ENCODE data around the gene SNRPA1. TPM values are rescaled to one million over a fixed set of nuclear protein-coding genes. Genes with fewer than 3 reads are reported as not detected.

Gene SNRPA1
- total and polyA plus RNA-seq, 7 donors, result 26.0 to 76.3 (median 40.5) TPM

DNA sequence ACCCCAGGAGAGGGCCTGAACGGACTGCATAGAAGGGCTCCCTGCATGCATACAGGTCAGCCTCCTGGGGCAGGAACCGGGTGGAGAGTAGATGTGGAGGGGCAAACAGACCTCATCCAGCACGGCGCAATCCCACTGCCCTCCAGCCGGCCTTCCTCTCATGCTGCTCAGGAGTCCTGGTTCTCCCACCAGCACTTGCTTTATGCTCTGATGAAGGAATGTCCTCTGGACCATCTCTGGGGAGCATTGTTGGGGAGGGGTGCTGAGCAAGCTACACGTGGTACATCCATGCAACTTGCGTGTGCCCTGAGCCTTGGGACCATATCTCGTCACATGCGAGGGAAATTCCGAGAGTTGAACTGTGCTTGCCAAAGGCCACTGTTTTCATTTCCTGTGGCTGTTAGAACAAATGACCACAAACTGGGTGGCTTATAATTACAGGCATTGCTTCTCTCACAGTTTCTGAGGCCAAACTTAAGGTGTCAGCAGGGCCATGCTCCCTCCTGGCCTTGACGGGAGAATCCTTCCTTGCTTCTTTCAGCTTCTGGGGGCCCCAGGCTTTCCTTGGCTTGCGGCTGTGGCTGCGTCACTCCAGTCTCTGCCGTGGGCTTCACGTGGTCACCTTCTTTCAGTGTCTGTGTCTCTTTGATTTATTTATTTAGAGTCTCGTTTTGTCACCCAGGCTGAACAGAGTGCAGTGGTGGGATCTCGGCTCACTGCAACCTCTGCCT, 30.0 kb downstream of the SNRPA1 start:
- intact Hi-C loops (cut with DNase I), result no loop called here
- WGBS, 2 donors, result 85 to 87% methylated on average over 17 of the region's 17 CpGs
- DNase-seq, result no peak

DNA sequence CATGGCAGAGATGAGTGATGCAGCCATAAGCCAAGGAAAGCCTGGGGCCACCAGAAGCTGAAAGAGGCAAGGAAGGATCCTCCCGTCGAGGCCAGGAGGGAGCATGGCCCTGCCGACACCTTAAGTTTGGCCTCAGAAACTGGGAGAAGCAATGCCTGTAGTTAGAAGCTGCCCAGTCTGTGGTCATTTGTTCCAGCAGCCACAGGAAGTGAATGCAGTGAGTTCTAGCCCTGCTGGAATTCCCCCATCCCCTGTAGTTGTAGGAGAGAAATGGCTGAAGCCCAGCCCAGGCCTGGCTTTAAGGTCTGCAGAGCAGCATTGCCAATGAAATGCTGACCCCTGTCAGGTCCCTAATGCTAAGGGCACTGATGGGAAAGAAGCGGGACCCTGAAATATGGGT, 31.0 kb downstream of the SNRPA1 start:
- intact Hi-C loops (cut with DNase I), result no loop called here
- H3K36me3 ChIP-seq, result no peaks in the 10 kb centered on the region
- DNase-seq, result no peak

More for the DNA sequence above, 30.0 kb downstream of the SNRPA1 start:
- Histone ChIP-seq H3K4me3 (no peak overlapping the region), H3K4me1 (peaks cover 0 to 14% (median 5%) of the 10 kb centered on the region in 4 donors), H3K9me3 (no peaks in the 10 kb centered on the region), H3K27ac (no peak overlapping the region), H3K27me3 (no peaks in the 10 kb centered on the region), H3K36me3 (peaks cover 0 to 8% (median 0%) of the 10 kb centered on the region in 4 donors)
- TF ChIP-seq CTCF (IDR thresholded peaks at IDR 0.05) (no peak), POLR2AphosphoS5 (IDR thresholded peaks at IDR 0.05) (no peak), POLR2A (IDR thresholded peaks at IDR 0.05) (no peak), EP300 (IDR thresholded peaks at IDR 0.05) (no peak)

GRCh38 chr15:101262551-101262950, 32.5 kb downstream of the SNRPA1 start:
- H3K36me3 ChIP-seq, result no peaks in the 10 kb centered on the region
- intact Hi-C loops (cut with DNase I), result no loop called here
- DNase-seq, result no peak
- no peak overlapping the region for H3K27ac ChIP-seq
- H3K4me1 ChIP-seq, result peaks cover 0 to 7% (median 3%) of the 10 kb centered on the region in 4 donors
- no peak overlapping the region for H3K4me3 ChIP-seq
- WGBS, 2 donors, result 88 to 90% methylated on average over 4 of the region's 4 CpGs
- H3K9me3 ChIP-seq, result no peaks in the 10 kb centered on the region
- no peaks in the 10 kb centered on the region for H3K27me3 ChIP-seq
- TF ChIP-seq POLR2AphosphoS5 (IDR thresholded peaks at IDR 0.05) (no peak), CTCF (IDR thresholded peaks at IDR 0.05) (no peak), EP300 (IDR thresholded peaks at IDR 0.05) (no peak), POLR2A (IDR thresholded peaks at IDR 0.05) (no peak)

More for the DNA sequence above, 31.0 kb downstream of the SNRPA1 start:
- TF ChIP-seq CTCF (IDR thresholded peaks at IDR 0.05), result no peak
- no peak for TF ChIP-seq POLR2A (IDR thresholded peaks at IDR 0.05)
- TF ChIP-seq EP300 (IDR thresholded peaks at IDR 0.05), result no peak
- no peak for TF ChIP-seq POLR2AphosphoS5 (IDR thresholded peaks at IDR 0.05)
- Histone ChIP-seq H3K4me3 (no peak overlapping the region), H3K27me3 (no peaks in the 10 kb centered on the region), H3K9me3 (no peaks in the 10 kb centered on the region), H3K27ac (no peak overlapping the region), H3K4me1 (peaks cover 0 to 14% (median 5%) of the 10 kb centered on the region in 4 donors)
- 89 to 91% methylated on average over 4 of the region's 4 CpGs for WGBS, 2 donors

DNA sequence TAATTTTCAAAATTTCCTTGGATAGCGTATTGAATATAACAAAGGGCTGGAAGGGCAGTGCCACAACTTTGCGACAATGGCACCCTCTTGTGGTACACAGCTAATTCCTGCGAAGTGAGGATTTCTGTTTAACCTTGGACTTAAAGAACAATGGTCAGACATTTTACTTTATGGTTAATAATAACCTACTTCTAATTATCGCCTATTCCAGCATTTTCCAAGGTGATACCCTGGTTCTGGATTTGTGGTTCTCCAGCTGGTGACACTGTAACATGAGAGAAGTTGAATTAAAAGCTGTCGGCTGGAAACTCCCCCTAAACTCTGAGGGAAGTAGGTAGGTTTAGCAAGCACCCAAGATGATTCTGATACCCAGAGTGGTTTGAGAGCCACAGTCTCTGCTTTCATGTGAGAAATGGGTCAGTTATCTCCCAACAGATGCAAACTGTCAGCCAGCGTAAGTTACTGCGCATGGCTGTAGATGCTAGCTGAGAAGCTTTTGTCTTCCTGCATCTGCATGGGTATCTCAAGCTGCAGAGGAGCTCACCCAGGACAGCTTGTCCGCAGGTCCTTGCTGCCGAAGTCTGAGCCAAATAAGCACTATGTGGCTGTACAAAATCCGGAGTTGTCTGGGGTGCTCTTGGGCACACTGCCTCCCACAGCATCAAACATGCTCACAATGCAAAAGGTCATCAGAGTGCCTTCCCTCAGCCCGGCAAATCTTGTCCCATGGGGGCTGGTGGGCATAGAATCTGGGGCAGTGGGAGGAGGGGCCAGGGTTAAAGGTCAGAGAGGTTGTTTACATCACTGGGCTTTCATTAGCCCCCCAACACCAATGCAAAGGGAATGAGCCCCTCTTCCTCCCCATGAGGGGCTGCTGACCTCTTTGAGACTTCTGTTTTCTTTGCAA, 36.6 kb downstream of the SNRPA1 start:
- no peaks in the 10 kb centered on the region for H3K4me1 ChIP-seq
- H3K4me3 ChIP-seq, result no peak overlapping the region
- intact Hi-C loops (cut with DNase I), result loop anchor here (1.0 kb wide), 2 partner anchors 169 to 243 kb away; no protein-coding TSS in a partner anchor
- H3K27ac ChIP-seq, result no peak overlapping the region
- no peaks in the 10 kb centered on the region for H3K36me3 ChIP-seq
- peak; percentile 78 for DNase-seq
- peak; percentile 48 to 82 (median 77) for TF ChIP-seq CTCF (IDR thresholded peaks at IDR 0.05)
- no peak for TF ChIP-seq POLR2AphosphoS5 (IDR thresholded peaks at IDR 0.05)
- 30 to 39% methylated on average over 11 of the region's 11 CpGs for WGBS, 2 donors
- no peaks in the 10 kb centered on the region for H3K9me3 ChIP-seq
- H3K27me3 ChIP-seq, result no peaks in the 10 kb centered on the region

Data from sigmoid colon (tissue), 7 donors.